ENCODE measurements around the gene ARHGAP44. TPM values are rescaled to one million over a fixed set of nuclear protein-coding genes. Genes with fewer than 3 reads are reported as not detected.
"Not testable (repeated sequence)": the region's sequence is repeated elsewhere in the genome, so short reads cannot be mapped to it uniquely, and the experiment has no call there.

Gene ARHGAP44
- total RNA-seq, 2 experiments from 2014 or later, result 0.06 TPM

- CTCF ChIA-PET, result no interaction called here
These were observed 26.4 kb downstream of the ARHGAP44 start for GRCh38 chr17:12815642-12816141.

DNA sequence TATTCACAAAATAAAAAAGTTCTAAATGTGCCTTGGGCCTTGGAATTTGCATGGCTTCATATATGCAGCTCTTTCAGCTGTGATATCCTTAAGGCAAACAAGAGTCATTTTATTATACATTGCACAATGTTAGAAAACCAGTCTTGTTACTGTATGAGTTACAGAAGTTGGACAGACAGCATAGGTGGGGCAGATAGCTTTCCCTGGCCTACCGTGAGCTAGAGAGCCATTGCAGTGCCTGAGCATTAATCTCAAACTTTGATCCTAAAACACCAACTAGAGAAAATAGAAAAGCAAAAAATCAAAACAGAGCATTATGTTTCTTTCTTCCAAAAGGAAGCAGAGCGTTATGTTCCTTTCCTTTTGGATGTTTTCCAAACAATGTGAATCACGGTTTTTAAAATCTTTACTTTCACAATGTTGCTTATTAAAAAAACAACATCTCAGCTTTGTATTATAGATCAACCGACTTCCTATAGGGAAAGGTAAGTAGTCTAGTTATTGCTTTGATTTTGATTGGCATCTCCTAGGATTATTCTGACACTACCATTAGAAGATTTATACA, 32.2 kb downstream of the ARHGAP44 start:
- ChIA-PET POLR2A (no interaction called here), CTCF (no interaction called here)

More at GRCh38 chr17:12815642-12816141, 26.4 kb downstream of the ARHGAP44 start:
- POLR2A ChIA-PET, result no interaction called here

DNA sequence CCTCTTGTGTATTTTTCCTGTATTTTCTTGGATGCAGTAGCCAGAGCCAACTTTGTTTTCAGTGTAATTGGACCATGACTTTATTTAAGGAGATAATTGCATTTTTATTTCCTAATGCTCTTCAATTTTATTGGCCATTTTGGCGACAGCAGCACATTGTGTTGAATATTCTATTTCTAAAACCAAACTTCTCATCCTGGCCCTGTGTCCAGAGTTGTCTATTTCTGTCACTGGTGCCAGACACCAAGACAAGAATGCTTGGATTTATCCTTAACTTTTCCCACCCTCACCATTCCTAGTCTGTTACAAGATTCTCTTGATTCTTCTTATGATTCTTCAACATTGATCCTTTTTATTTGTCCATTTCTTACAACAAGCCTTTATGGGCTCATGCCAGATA, 37.1 kb downstream of the ARHGAP44 start:
- CTCF ChIA-PET, result no interaction called here
- POLR2A ChIA-PET, result no interaction called here

- POLR2A ChIA-PET, result no interaction called here
These were observed 41.5 kb downstream of the ARHGAP44 start for GRCh38 chr17:12830777-12831247.

DNA sequence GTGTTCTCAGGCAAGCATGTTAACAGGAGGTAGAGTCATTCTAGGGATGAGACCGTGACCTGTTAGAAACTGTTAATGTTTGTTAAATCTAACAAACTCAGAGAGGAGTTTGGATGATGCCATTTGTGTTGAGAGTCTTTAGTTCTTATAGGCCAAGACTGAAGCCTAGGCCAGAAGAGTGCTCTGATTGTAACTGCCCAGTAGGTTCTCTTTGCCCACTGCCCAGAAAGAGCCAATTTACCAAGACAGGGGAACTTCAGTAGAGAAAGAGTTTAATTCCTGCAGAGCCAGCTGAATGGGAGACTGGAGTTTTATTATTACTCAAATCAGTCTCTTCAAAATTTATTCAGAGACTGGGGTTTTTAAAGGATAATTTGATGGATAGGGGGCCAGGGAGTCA, 42.5 kb downstream of the ARHGAP44 start:
- CTCF ChIA-PET, result no interaction called here
- POLR2A ChIA-PET, result no interaction called here

More at GRCh38 chr17:12830777-12831247, 41.5 kb downstream of the ARHGAP44 start:
- CTCF ChIA-PET, result no interaction called here

DNA sequence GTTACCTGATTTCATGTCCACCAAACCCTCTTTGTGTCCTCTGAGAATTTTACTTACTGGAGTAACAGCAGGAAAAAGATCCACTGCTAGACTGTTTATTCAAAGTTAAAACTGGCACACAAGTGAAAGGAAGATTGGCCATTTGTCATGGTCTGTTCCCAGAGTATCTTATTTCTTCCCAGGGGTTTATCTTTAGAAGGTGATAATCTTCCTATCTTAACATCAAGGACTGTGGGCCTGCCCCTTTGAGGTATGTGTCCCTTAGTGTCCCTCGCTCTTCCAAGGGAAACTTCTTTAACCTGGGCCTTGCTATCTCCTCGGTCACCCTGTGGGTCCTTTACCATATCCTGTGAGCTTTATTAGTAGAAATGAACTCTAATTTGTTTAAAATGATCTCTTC, 49.7 kb downstream of the ARHGAP44 start:
- ChIA-PET POLR2A (no interaction called here), CTCF (no interaction called here)

GRCh38 chr17:12842936-12843335, 53.6 kb downstream of the ARHGAP44 start:
- POLR2A ChIA-PET, result no interaction called here

DNA sequence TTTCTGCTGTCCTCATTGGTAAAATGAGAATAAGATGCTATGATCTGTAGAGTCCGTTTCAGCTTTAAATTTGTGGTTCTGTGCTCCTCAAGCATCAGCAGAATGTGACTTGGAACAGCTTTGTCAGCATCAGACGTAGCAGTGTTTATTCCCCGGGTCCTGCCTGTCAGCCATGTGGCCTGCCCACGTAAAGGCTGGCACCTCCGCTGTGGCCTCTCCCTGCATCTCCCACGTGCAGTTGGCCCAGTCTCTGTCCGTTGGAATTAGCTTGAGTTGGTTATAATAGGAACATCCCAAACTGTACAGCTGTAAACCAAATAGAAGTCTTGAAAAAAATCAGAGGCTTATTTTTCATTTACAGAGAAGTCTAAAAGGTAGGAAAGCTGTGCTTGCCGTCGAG, 61.7 kb downstream of the ARHGAP44 start:
- ChIA-PET CTCF (no interaction called here), POLR2A (no interaction called here)

More at GRCh38 chr17:12842936-12843335, 53.6 kb downstream of the ARHGAP44 start:
- CTCF ChIA-PET, result no interaction called here

- CTCF ChIA-PET, result no interaction called here
- POLR2A ChIA-PET, result no interaction called here
These were observed 62.7 kb downstream of the ARHGAP44 start for GRCh38 chr17:12851901-12852435.

DNA sequence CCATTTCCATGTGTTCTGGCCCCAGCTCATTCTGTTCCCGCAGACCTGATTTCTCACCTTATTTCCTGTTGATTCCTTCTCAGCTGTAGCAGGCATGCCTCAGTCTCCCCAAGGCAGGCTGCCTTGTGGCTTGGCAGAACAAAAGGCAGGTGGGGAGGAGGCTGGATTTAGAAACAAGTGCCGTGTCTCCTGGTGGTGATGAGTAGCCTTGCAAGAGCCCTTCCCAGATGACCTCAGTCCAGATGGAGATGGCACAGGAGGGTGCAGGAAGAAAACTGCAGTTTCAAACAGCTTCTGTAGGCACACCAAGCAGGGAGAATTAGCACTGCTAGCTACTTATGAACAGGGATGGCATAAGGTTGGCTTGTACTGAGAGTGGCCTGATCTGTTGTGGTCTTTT, 64.6 kb downstream of the ARHGAP44 start:
- CTCF ChIA-PET, result no interaction called here

GRCh38 chr17:12856416-12856815, 67.1 kb downstream of the ARHGAP44 start:
- POLR2A ChIA-PET, result no interaction called here
- CTCF ChIA-PET, result interaction anchor here (0.6 kb wide), 1 partner anchor 474 kb away, joined by 4 read pairs; no protein-coding TSS in a partner anchor

More for the DNA sequence above, 64.6 kb downstream of the ARHGAP44 start:
- POLR2A ChIA-PET, result no interaction called here

GRCh38 chr17:12857592-12857991, 68.3 kb downstream of the ARHGAP44 start:
- ChIA-PET CTCF (no interaction called here), POLR2A (no interaction called here)

- POLR2A ChIA-PET, result no interaction called here
- CTCF ChIA-PET, result no interaction called here
These were observed 70.2 kb downstream of the ARHGAP44 start for GRCh38 chr17:12859520-12859919.

DNA sequence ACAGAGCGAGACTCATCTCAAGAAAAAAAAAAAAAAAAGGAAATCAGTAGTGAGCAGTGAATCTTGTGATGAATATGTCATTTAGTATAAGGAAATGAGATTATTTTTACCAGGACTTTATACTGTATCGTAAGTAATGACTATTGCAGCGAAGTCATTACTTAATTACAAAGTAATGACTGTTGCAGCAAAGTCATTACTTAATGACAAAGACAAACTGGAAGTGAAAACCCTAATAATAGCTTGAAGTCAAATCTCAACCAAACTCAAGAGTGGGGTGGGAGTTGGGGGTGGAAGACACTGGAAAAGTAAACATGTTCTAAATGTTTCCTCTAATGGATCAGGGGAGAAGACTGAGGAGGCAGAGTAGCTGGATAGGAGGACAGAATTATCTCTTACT, 76.5 kb downstream of the ARHGAP44 start:
- ChIA-PET POLR2A (no interaction called here), CTCF (interaction anchor here (0.7 kb wide), 1 partner anchor 484 kb away, joined by 3 read pairs; no protein-coding TSS in a partner anchor)

DNA sequence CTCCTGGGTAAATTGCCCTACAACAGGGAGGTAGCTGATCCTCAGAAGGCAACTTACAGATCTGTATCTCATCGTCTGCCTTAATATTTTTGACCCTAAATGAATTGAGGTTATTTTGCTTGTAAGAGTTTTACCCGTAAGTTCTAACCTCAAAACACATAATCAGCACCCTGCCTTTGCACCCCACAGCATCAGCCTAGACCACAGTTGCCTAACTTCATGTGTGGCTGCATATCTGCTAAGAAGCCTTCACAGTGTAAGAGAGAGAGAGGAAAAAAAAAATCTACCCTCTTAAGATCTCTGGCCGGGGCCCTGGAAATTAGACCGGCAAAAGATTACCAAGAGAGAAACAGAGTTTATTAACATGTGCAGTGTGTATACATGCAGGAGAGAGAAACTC, 76.9 kb downstream of the ARHGAP44 start:
- CTCF ChIA-PET, result no interaction called here
- POLR2A ChIA-PET, result no interaction called here

GRCh38 chr17:12867726-12868125, 78.4 kb downstream of the ARHGAP44 start:
- CTCF ChIA-PET, result no interaction called here
- POLR2A ChIA-PET, result no interaction called here

- CTCF ChIA-PET, POLR2A ChIA-PET: not testable (repeated sequence)
These were observed 84.3 kb downstream of the ARHGAP44 start for GRCh38 chr17:12873415-12874125.

- POLR2A ChIA-PET, result no interaction called here
- CTCF ChIA-PET, result no interaction called here
These were observed 88.8 kb downstream of the ARHGAP44 start for GRCh38 chr17:12877953-12878669.

DNA sequence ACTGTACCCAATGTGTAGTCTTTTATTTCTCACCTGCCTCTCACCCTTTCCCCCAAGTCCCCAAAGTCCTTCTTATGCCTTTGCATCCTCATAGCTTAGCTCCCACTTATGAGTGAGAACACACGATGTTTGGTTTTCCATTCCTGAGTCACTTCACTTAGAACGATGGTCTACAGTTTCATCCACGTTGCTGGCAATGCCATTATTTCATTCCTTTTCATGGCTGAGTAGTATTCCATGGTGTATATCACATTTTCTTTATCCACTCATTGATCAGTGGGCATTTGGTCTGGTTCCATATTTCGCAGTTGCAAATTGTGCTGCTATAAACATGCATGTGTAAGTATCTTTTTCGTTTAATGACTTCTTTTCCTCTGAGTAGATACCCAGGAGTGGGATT, 89.8 kb downstream of the ARHGAP44 start:
- POLR2A ChIA-PET, CTCF ChIA-PET: not testable (repeated sequence)

DNA sequence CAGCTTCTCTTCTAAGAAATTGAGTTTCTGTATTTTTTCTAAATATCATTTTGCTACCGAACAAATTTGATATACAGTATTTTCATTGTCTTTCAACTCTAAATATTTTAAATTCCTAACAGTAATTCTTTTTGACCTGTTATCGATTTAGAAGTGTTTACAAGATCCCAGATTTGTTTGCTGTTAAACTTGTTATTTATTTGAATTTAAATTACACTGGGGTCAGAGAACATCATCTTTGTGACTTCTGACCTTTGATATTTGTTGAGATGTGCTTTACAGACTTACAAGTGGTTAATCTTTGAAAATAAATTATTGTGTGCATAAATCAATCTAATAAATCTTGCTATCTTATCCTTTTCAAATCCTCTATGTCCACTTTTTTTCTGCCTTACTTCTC, 94.2 kb downstream of the ARHGAP44 start:
- POLR2A ChIA-PET, result no interaction called here

GRCh38 chr17:12887088-12887487, 97.8 kb downstream of the ARHGAP44 start:
- CTCF ChIA-PET, result no interaction called here

More for the DNA sequence above, 94.2 kb downstream of the ARHGAP44 start:
- CTCF ChIA-PET, result no interaction called here

More at GRCh38 chr17:12887088-12887487, 97.8 kb downstream of the ARHGAP44 start:
- POLR2A ChIA-PET, result no interaction called here
